ENCODE measurements around the gene KBTBD6. TPM values are rescaled to one million over a fixed set of nuclear protein-coding genes. Genes with fewer than 3 reads are reported as not detected.

Gene KBTBD6
- total and polyA plus RNA-seq, 4 donors, result 2.4 to 7.7 (median 3.7) TPM

DNA sequence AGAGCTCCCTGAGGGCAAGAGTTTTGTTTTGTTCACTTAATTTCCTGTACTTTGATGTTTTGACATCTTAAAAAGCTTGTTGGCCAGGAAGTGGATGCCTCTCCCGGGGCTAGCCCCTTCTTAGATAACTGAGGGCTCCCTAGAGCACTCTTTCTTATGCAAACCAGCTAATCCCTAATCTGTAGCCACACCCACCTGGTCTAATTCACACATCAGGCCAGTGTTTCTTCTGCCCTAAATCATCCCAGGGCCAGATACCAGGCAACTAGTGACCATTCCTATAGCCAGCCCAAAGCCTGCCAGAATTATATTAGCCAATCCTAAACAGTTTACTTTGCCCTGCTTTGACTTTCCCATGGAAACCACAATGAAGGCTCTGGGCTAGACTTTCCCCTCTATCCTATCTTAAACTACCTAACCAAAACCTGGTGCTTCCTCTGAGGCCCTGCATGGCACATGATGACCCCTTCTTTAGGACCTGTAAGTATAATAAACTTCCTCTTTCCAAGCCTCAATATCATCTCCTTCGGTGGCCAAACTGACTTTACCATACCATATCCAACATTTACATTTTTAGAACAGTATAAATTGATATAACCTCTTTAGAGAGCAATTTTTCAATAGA is 46.5 kb downstream of the KBTBD6 start:
- ATAC-seq (ENCODE audit: low FRiP score), result no peak

DNA sequence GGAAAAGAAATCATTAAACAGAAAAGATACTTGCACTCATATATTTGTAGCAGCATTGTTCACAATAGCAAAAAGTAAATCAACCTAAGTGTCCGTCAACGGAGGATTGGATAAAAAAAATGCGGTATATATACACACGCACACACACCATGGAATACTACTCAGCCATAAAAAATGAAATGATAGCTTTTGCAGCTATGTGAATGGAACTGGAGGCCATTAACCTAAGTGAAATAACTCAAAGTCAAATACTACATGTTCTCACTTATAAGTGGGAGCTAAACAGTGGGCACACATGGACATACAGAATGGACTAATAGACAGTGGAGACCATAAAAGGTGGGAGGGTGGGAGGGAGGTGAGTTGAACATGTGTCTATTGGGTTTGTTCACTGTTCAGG is 52.9 kb downstream of the KBTBD6 start:
- no peak for DNase-seq
- no peak for ATAC-seq (ENCODE audit: low FRiP score)
- Histone ChIP-seq H3K27ac (ENCODE audit: low read depth in 1 of 2, low read length in 2 of 2) (no peak overlapping the region), H3K36me3 (ENCODE audit: control insufficient read depth in 1 of 2, insufficient read depth in 2 of 2, low read length in 1 of 2) (peaks cover 3 to 4% of the 10 kb centered on the region in 2 donors), H3K27me3 (ENCODE audit: control insufficient read depth in 1 of 2, insufficient read depth in 2 of 2, low read length in 1 of 2) (no peaks in the 10 kb centered on the region), H3K9me3 (ENCODE audit: control insufficient read depth, low read length) (no peaks in the 10 kb centered on the region), H3K4me3 (ENCODE audit: low read length in 2 of 2) (no peak overlapping the region), H3K4me1 (ENCODE audit: control insufficient read depth in 1 of 2, insufficient read depth in 2 of 2, low read length in 2 of 2) (no peaks in the 10 kb centered on the region)
- intact Hi-C loops (cut with DNase I), result loop anchor here (5.0 kb wide), 1 partner anchor 143 kb away; no protein-coding TSS in a partner anchor
- 97 to 98% methylated on average over 4 of the region's 4 CpGs for WGBS, 2 donors

More for the DNA sequence above, 46.5 kb downstream of the KBTBD6 start:
- no peaks in the 10 kb centered on the region for H3K27me3 ChIP-seq (ENCODE audit: control insufficient read depth in 1 of 2, insufficient read depth in 2 of 2, low read length in 1 of 2)
- H3K9me3 ChIP-seq (ENCODE audit: control insufficient read depth, low read length), result no peaks in the 10 kb centered on the region
- 64 to 72% methylated on average over 2 of the region's 2 CpGs for WGBS, 2 donors
- no peak overlapping the region for H3K27ac ChIP-seq (ENCODE audit: low read depth in 1 of 2, low read length in 2 of 2)
- H3K4me3 ChIP-seq (ENCODE audit: low read length in 2 of 2), result no peak overlapping the region
- intact Hi-C loops (cut with DNase I), result no loop called here
- peaks cover 0 to 4% of the 10 kb centered on the region in 2 donors for H3K36me3 ChIP-seq (ENCODE audit: control insufficient read depth in 1 of 2, insufficient read depth in 2 of 2, low read length in 1 of 2)
- no peak for DNase-seq
- no peaks in the 10 kb centered on the region for H3K4me1 ChIP-seq (ENCODE audit: control insufficient read depth in 1 of 2, insufficient read depth in 2 of 2, low read length in 2 of 2)

Small RNA genes within 50 kb of the gene (microRNA-seq; reads per million reads assigned to microRNA genes)
- 0 reads per million in 2 donors for gene MIR3168

Other genes with a start within 250 kb of the KBTBD6 start
- 10 to 100 TPM; 71.6 to 77.0 TPM for gene ELF1, start 113.5 kb downstream of the KBTBD6 start, total RNA-seq
- gene ELF1, start 113.5 kb downstream of the KBTBD6 start, polyA plus RNA-seq, result 10 to 100 TPM; 23.0 to 23.7 TPM
- 10 to 100 TPM; 11.2 to 14.3 TPM for gene WBP4, start 71.3 kb downstream of the KBTBD6 start, total RNA-seq
- gene WBP4, start 71.3 kb downstream of the KBTBD6 start, polyA plus RNA-seq, result 10 to 100 TPM in 1 of 2 donors, 1 to 10 TPM in 1; 9.9 to 17.9 TPM
- 1 to 10 TPM; 5.4 to 6.9 TPM for gene KBTBD7, start 61.8 kb upstream of the KBTBD6 start, total RNA-seq
- 1 to 10 TPM; 2.0 to 2.4 TPM for gene KBTBD7, start 61.8 kb upstream of the KBTBD6 start, polyA plus RNA-seq
- gene MTRF1, start 130.8 kb upstream of the KBTBD6 start, total RNA-seq, result 10 to 100 TPM in 1 of 2 donors, 1 to 10 TPM in 1; 6.8 to 13.7 TPM
- gene MTRF1, start 130.8 kb upstream of the KBTBD6 start, polyA plus RNA-seq, result 10 to 100 TPM in 1 of 2 donors, 1 to 10 TPM in 1; 9.3 to 10.7 TPM
- 10 to 100 TPM; 16.0 to 24.7 TPM for gene NAA16, start 178.5 kb upstream of the KBTBD6 start, total RNA-seq
- 10 to 100 TPM in 1 of 2 donors, 1 to 10 TPM in 1; 5.8 to 16.6 TPM for gene NAA16, start 178.5 kb upstream of the KBTBD6 start, polyA plus RNA-seq